ENCODE results near the gene NVL. TPM values are rescaled to one million over a fixed set of nuclear protein-coding genes. Genes with fewer than 3 reads are reported as not detected.

Gene NVL
- total and polyA plus RNA-seq, 2 donors (not counting 3 experiments of a cell fraction or from before 2014, with no cell fraction given): 16.7 to 30.3 TPM

DNA sequence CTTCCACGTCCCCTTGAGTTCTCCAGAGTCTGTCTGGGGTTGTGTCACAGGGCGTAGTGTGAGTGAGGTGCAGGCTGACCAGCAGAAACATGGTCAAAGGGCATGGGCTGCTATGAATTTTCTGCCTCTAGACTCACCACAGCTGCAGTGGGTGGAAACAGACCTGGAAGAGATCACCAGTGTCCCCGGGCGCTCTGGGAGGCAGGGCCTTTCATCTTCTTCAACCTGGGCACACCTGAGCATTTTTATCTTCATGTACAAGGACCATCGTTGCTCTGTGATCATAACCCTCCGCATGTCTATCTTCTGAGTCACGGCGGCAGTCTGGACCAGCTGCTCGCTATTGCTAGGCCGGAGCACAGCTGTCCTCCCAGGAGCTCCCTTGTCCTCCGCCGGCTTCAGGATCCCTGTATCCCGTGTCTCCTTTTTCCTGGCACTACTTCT, 117.3 kb downstream of the NVL start:
- Histone ChIP-seq H3K36me3 (ENCODE audit: control insufficient read depth in 2 of 2, extremely low read depth in 1 of 2, insufficient read depth in 2 of 2, low read length in 2 of 2) (no peaks in the 10 kb centered on the region), H3K9me3 (replicated peaks; ENCODE audit: control insufficient read depth, insufficient read depth, low read length) (no peaks in the 10 kb centered on the region), H3K9me1 (replicated peaks; ENCODE audit: control insufficient read depth, extremely low read depth, insufficient read depth, low read length) (no peaks in the 10 kb centered on the region), H3K9ac (replicated peaks; ENCODE audit: extremely low read depth, insufficient read depth, low read length) (no peak overlapping the region), H3K27ac (ENCODE audit: insufficient read depth, low read depth, low read length) (no peak overlapping the region), H2AFZ (ENCODE audit: low read depth, low read length) (no peak overlapping the region), H3K4me3 (replicated peaks in 1 of 3; ENCODE audit: insufficient read depth in 1 of 3, low read depth in 1 of 3, low read length in 3 of 3) (no peak overlapping the region), H3K79me2 (ENCODE audit: control insufficient read depth, insufficient read depth, low read length) (no peaks in the 10 kb centered on the region), H3K4me2 (ENCODE audit: insufficient read depth, low read length) (no peak overlapping the region), H3K27me3 (ENCODE audit: control insufficient read depth in 2 of 2, insufficient read depth in 2 of 2, low read length in 2 of 2) (no peaks in the 10 kb centered on the region), H3K4me1 (ENCODE audit: control insufficient read depth, extremely low read depth, insufficient read depth, low read length) (peaks cover 3% of the 10 kb centered on the region), H4K20me1 (replicated peaks; ENCODE audit: control insufficient read depth, extremely low read depth, insufficient read depth, low read length) (no peaks in the 10 kb centered on the region)
- POLR2A ChIA-PET: no interaction called here
- CTCF ChIA-PET: interaction anchor here (1.4 kb wide), 1 partner anchor 8 kb away, joined by 5 read pairs; no protein-coding TSS in a partner anchor
- FAIRE-seq (no peak), DNase-seq (ENCODE audit: low read depth, low spot score) (no peak)
- no peak for TF ChIP-seq POLR2AphosphoS5 (IDR thresholded peaks at IDR 0.05; ENCODE audit: insufficient read depth, low read depth, low read length)
- TF ChIP-seq, protein P1, sequence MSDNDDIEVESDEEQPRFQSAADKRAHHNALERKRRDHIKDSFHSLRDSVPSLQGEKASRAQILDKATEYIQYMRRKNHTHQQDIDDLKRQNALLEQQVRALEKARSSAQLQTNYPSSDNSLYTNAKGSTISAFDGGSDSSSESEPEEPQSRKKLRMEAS (IDR thresholded peaks at IDR 0.05; ENCODE audit: insufficient read depth, insufficient read length): no peak
- no peak for TF ChIP-seq EZH2 (IDR thresholded peaks at IDR 0.05; ENCODE audit: borderline replicate concordance, low read depth, low read length, severe bottlenecking)
- no peak for TF ChIP-seq GATA2 (IDR thresholded peaks at IDR 0.05; ENCODE audit: insufficient read depth, insufficient read length, low read depth, low read length)
- no peak for TF ChIP-seq FOS (IDR thresholded peaks at IDR 0.05; ENCODE audit: borderline replicate concordance, insufficient read depth, low read length)
- no peak for TF ChIP-seq JUN (IDR thresholded peaks at IDR 0.05; ENCODE audit: borderline replicate concordance, insufficient read depth, insufficient read length, low read depth)
- TF ChIP-seq, protein P2, sequence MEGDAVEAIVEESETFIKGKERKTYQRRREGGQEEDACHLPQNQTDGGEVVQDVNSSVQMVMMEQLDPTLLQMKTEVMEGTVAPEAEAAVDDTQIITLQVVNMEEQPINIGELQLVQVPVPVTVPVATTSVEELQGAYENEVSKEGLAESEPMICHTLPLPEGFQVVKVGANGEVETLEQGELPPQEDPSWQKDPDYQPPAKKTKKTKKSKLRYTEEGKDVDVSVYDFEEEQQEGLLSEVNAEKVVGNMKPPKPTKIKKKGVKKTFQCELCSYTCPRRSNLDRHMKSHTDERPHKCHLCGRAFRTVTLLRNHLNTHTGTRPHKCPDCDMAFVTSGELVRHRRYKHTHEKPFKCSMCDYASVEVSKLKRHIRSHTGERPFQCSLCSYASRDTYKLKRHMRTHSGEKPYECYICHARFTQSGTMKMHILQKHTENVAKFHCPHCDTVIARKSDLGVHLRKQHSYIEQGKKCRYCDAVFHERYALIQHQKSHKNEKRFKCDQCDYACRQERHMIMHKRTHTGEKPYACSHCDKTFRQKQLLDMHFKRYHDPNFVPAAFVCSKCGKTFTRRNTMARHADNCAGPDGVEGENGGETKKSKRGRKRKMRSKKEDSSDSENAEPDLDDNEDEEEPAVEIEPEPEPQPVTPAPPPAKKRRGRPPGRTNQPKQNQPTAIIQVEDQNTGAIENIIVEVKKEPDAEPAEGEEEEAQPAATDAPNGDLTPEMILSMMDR (IDR thresholded peaks at IDR 0.05; ENCODE audit: extremely low read depth in 1 of 2, insufficient read depth in 1 of 2, low read depth in 1 of 2, low read length in 2 of 2): no peak
- BruUV-seq (replicated peaks): no TSS peak
- intact Hi-C loops (cut with micrococcal nuclease): no loop called here
- dilution Hi-C loops (cut with MboI; ENCODE audit: extremely low pct_ligation_motif_present, low sequenced_read_pairs): no loop called here

Measured in endothelial cell of umbilical vein (primary cell).